ENCODE results near the gene TDRD9. TPM values are rescaled to one million over a fixed set of nuclear protein-coding genes. Genes with fewer than 3 reads are reported as not detected.

Gene TDRD9
- total and polyA plus RNA-seq, 2 of the 4 experiments (the other 2 are of a cell fraction), result 0.07 to 0.18 TPM

DNA sequence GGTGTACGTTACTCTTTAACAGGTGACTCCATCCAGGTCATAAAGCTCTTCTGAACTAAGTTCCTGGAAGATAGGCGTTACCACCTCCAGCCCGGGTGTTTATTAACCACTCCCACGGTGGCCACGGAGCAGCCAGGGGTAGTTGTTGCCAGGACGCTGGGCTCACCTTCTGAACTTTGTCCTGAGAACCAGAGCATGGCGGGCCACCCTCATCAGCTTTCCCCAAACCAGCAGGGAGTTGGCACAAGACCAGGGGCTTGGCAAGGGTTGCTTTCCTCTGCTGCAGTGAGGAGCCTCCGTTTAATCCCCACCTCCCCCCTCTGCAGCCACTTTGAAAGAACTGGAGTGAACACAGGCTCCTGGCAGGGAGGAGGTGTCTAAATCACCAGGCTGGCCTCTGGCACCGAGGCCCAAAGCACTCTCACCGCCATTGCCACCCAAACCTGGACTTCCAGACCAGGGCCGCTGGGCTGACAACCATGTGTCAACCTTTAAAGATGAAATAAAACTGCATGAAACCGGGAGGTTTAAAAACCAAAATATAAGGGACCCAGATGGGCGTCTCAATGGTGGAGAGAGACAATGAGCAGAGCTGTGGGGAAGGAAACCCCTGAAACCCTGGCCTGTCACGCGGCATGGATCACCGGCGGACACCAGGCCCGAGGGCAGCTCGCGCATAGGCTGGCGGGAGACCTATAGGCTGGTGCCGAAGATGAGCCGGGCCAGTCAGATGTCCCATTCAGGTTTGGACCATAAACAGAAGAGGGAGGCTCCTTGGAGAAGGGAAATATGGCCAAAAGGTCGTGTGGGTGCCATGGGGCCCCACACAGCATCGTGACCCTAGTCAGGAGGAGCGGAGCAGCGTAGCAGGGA lies 30.9 kb upstream of the TDRD9 start (continued):
- TF ChIP-seq, protein P1, sequence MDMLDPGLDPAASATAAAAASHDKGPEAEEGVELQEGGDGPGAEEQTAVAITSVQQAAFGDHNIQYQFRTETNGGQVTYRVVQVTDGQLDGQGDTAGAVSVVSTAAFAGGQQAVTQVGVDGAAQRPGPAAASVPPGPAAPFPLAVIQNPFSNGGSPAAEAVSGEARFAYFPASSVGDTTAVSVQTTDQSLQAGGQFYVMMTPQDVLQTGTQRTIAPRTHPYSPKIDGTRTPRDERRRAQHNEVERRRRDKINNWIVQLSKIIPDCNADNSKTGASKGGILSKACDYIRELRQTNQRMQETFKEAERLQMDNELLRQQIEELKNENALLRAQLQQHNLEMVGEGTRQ (IDR thresholded peaks at IDR 0.05; ENCODE audit: low read depth, low read length), result no peak

DNA sequence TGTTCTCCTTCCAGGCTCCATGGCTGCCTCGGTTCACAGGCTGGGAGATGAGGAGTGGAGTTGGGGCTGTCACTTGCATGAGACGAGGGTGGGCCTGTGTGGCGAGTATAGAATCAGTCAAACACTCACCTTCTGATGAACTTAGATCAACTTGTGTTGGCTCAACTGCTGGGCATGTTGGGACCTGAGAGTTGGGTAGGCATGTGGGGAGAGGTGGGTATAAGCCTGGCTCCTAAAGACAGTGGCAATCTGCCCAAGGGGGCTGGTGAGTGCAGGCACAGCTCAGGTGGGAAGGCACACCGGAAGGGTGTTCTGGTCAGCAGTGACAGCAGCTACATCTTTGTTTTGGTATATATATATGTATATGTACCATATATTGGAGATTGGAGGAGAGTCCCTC lies 30.1 kb upstream of the TDRD9 start:
- Histone ChIP-seq H3K4me1 (ENCODE audit: control insufficient read depth, insufficient read depth, low read length) (no peaks in the 10 kb centered on the region), H3K56ac (ENCODE audit: extremely low read depth, insufficient read depth, low read length) (no peak overlapping the region), H4K91ac (ENCODE audit: insufficient read depth, low read depth, low read length) (no peak overlapping the region), H4K5ac (ENCODE audit: low read depth, low read length) (no peak overlapping the region), H3K79me1 (ENCODE audit: low read depth in 1 of 2, low read length in 2 of 2) (no peaks in the 10 kb centered on the region), H3K4ac (ENCODE audit: low read depth, low read length) (no peak overlapping the region), H3K9me1 (ENCODE audit: insufficient read depth, low read length) (no peaks in the 10 kb centered on the region), H3K9me3 (ENCODE audit: control insufficient read depth, insufficient read depth, low read length) (0 out of 2 replicates have a peak, but pooled peaks cover 2% of the 10 kb centered on the region), H3K14ac (replicated peaks; ENCODE audit: low read depth, low read length) (no peak overlapping the region), H2AK5ac (ENCODE audit: low read depth, low read length) (no peak overlapping the region), H4K20me1 (ENCODE audit: insufficient read depth, low read length) (no peaks in the 10 kb centered on the region; the same call in 1 of the 2 replicates), H3K18ac (ENCODE audit: low read depth, low read length) (no peak overlapping the region), H3K27me3 (ENCODE audit: control insufficient read depth, insufficient read depth, low read length) (peaks cover 2% of the 10 kb centered on the region), H2BK20ac (ENCODE audit: low read depth, low read length) (no peak overlapping the region), H3K27ac (ENCODE audit: insufficient read depth, low read length) (no peak overlapping the region), H2AK9ac (replicated peaks; ENCODE audit: low read depth, low read length, poor library complexity) (no peak overlapping the region), H2BK15ac (ENCODE audit: low read depth, low read length) (no peak overlapping the region), H3K36me3 (ENCODE audit: control insufficient read depth, insufficient read depth, low read length) (no peaks in the 10 kb centered on the region), H3K4me3 (ENCODE audit: insufficient read depth, low read depth, low read length) (no peak overlapping the region), H3K9ac (ENCODE audit: low read depth, low read length) (no peak overlapping the region), H3K4me2 (ENCODE audit: low read depth, low read length) (no peak overlapping the region), H3K23ac (ENCODE audit: low read depth, low read length) (no peak overlapping the region), H2BK120ac (ENCODE audit: low read depth, low read length) (no peak overlapping the region), H4K8ac (ENCODE audit: low read depth in 2 of 2, low read length in 2 of 2) (no peak overlapping the region), H2AFZ (replicated peaks; ENCODE audit: low read length, poor library complexity) (no peak overlapping the region), H2BK5ac (ENCODE audit: low read depth, low read length, poor library complexity, severe bottlenecking) (no peak overlapping the region)
- ChIA-PET POLR2A (ENCODE audit: unreplicated experiment) (no interaction called here), CTCF (no interaction called here)
- WGBS, 2 experiments (ENCODE audit: extremely low coverage in 2 of 2, insufficient read length in 1 of 2), result no CpG with 5 or more reads among the region's 4 CpGs
- no peak for DNase-seq
- dilution Hi-C loops (cut with HindIII; ENCODE audit: low sequenced_read_pairs, unreplicated experiment), result no loop called here
- no TSS peak for BruUV-seq (replicated peaks)
- ATAC-seq (ENCODE audit: low read depth), result no peak
- in situ Hi-C loops (cut with MboI; ENCODE audit: low sequenced_read_pairs), result no loop called here
- intact Hi-C loops (cut with micrococcal nuclease), result no loop called here
- TF ChIP-seq POLR2A (IDR thresholded peaks at IDR 0.05; ENCODE audit: low read depth, low read length) (no peak), SMC3 (IDR thresholded peaks at IDR 0.05; ENCODE audit: low read depth, low read length) (no peak), RCOR1 (IDR thresholded peaks at IDR 0.05; ENCODE audit: insufficient replicate concordance, low read length) (no peak), MXI1 (IDR thresholded peaks at IDR 0.05; ENCODE audit: borderline replicate concordance, low read depth, low read length) (no peak), MAZ (IDR thresholded peaks at IDR 0.05; ENCODE audit: borderline replicate concordance, low read depth, low read length) (no peak), MAFK (IDR thresholded peaks at IDR 0.05; ENCODE audit: low read depth, low read length) (no peak), NFE2L2 (IDR thresholded peaks at IDR 0.05; ENCODE audit: low read depth, low read length) (no peak), CEBPB (IDR thresholded peaks at IDR 0.05; ENCODE audit: low read depth, low read length) (no peak)
- TF ChIP-seq, protein P2, sequence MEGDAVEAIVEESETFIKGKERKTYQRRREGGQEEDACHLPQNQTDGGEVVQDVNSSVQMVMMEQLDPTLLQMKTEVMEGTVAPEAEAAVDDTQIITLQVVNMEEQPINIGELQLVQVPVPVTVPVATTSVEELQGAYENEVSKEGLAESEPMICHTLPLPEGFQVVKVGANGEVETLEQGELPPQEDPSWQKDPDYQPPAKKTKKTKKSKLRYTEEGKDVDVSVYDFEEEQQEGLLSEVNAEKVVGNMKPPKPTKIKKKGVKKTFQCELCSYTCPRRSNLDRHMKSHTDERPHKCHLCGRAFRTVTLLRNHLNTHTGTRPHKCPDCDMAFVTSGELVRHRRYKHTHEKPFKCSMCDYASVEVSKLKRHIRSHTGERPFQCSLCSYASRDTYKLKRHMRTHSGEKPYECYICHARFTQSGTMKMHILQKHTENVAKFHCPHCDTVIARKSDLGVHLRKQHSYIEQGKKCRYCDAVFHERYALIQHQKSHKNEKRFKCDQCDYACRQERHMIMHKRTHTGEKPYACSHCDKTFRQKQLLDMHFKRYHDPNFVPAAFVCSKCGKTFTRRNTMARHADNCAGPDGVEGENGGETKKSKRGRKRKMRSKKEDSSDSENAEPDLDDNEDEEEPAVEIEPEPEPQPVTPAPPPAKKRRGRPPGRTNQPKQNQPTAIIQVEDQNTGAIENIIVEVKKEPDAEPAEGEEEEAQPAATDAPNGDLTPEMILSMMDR (conservative IDR thresholded peaks at IDR 0.05; ENCODE audit: low read depth, low read length), result no peak
- TF ChIP-seq, protein P3, sequence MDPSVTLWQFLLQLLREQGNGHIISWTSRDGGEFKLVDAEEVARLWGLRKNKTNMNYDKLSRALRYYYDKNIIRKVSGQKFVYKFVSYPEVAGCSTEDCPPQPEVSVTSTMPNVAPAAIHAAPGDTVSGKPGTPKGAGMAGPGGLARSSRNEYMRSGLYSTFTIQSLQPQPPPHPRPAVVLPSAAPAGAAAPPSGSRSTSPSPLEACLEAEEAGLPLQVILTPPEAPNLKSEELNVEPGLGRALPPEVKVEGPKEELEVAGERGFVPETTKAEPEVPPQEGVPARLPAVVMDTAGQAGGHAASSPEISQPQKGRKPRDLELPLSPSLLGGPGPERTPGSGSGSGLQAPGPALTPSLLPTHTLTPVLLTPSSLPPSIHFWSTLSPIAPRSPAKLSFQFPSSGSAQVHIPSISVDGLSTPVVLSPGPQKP (IDR thresholded peaks at IDR 0.05; ENCODE audit: borderline replicate concordance, low read depth, low read length), result no peak

Data from IMR-90 (cell line).